ES-I3 (cell line): ENCODE results near the gene PODNL1.

Experiments
- H3K36me3 ChIP-seq: 2 replicates; pipeline ENCODE4 v1.6.1; 2013; ENCODE audit warnings: mild to moderate bottlenecking, low read length, control low read depth, moderate library complexity; ENCODE audit not compliant: insufficient read depth
- H3K4me1 ChIP-seq: 2 replicates; pipeline ENCODE4 v1.6.1; 2013; ENCODE audit warnings: mild to moderate bottlenecking, control low read depth, low read length; ENCODE audit not compliant: insufficient read depth
- H3K9ac ChIP-seq: 2 replicates; pipeline ENCODE4 v1.6.1; 2013; ENCODE audit warnings: low read depth, mild to moderate bottlenecking, low read length, moderate library complexity
- H3K9me3 ChIP-seq: 2 replicates; pipeline ENCODE4 v1.6.1; 2013; ENCODE audit warnings: mild to moderate bottlenecking, low read length, moderate library complexity; ENCODE audit not compliant: control insufficient read depth, insufficient read depth

PODNL1 gene, protein sequence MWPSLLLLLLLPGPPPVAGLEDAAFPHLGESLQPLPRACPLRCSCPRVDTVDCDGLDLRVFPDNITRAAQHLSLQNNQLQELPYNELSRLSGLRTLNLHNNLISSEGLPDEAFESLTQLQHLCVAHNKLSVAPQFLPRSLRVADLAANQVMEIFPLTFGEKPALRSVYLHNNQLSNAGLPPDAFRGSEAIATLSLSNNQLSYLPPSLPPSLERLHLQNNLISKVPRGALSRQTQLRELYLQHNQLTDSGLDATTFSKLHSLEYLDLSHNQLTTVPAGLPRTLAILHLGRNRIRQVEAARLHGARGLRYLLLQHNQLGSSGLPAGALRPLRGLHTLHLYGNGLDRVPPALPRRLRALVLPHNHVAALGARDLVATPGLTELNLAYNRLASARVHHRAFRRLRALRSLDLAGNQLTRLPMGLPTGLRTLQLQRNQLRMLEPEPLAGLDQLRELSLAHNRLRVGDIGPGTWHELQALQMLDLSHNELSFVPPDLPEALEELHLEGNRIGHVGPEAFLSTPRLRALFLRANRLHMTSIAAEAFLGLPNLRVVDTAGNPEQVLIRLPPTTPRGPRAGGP

DNA sequence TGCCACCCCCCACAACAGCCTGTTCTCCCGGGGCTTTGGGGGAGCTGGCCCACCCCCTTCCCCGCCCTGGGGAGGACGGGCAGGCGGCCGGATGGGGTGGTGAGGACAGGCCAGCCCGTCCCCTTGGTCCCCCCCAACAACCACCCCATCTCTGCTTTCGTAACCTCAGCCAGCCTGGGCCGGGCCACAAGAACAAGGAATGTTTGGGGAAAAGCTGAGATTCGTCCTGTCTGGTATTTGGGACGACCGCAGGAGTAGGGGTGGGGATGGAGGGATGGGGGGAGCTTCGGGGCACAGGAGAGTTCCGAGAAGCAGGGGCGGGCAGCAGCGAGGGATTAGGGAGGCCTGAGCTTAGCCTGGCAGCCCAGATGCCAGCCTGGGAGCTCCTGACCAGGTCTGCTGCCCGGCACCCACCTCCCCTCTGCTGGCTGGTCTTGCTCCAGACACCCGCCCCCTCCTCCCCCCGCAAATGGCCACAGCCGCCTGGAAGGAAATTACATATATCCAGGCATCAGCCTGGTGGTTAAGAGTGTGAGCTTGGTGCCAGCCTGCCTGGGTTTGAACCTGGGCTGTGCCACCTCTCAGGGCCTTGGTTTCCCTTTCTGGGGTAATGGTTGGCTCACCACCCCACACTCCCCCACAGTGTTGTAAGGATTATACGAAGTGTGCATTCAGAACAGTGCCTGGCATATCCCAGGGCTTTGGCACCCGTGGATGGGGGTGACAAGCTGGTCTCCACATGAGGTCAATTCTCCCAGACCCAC is at the start of gene PODNL1:
Gene PODNL1 (minus strand): TSS at position 117 of the 764 bp plus-strand sequence. CDS start 236 bp downstream, outside the sequence.
- H3K36me3 ChIP-seq = no peaks in the 10 kb centered on the region
- H3K9ac ChIP-seq = peak within 1 kb of the TSS; percentile 3; the same call in 1 of the 2 replicates
- H3K4me1 ChIP-seq = peaks cover 11% of the 10 kb centered on the region; the same call in 1 of the 2 replicates
- no peaks in the 10 kb centered on the region for H3K9me3 ChIP-seq

GRCh38 chr19:13987101-13987890 is 49.1 kb upstream of the PODNL1 start:
- Histone ChIP-seq H3K9me3 (no peaks in the 10 kb centered on the region), H3K36me3 (no peaks in the 10 kb centered on the region; the same call in 1 of the 2 replicates), H3K9ac (peak overlapping the region; percentile 24; the same call in 1 of the 2 replicates), H3K4me1 (peaks cover 42% of the 10 kb centered on the region)

DNA sequence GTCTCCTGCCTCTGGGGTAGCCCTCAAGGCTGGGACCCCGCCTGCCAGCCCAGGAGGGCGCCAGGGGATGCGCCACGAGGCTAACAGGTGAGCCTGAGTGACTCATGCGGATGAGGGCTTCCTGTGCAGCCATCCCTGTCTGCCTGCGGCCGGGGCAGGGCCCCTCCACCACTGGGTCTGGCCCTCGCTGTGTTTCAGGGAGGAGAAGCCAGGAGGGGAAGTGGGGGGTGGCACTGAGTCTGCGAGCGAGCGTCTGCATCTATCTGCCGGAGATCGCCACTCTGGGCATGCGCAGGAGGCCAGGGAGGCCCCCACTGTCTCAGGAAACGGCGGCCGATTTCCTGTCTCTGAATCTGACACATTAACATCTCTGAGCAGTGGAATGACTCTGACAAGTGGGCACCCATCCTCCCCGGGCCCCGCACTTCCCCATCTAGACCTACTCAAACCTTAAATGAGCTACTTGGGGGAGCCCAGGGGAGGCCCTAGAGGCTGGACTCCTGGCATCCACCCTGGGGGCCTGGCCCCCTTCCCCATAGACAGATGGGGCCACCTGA is 48.2 kb upstream of the PODNL1 start:
- Histone ChIP-seq H3K36me3 (no peaks in the 10 kb centered on the region; the same call in 1 of the 2 replicates), H3K4me1 (peaks cover 42% of the 10 kb centered on the region), H3K9ac (peak overlapping the region; percentile 35), H3K9me3 (no peaks in the 10 kb centered on the region)

GRCh38 chr19:13985771-13986347 is 47.6 kb upstream of the PODNL1 start:
- Histone ChIP-seq H3K9ac (peak overlapping the region; percentile 35), H3K36me3 (no peaks in the 10 kb centered on the region; the same call in 1 of the 2 replicates), H3K4me1 (peaks cover 42% of the 10 kb centered on the region), H3K9me3 (no peaks in the 10 kb centered on the region)

- Histone ChIP-seq H3K9ac (no peak overlapping the region), H3K36me3 (no peaks in the 10 kb centered on the region; the same call in 1 of the 2 replicates), H3K4me1 (peaks cover 42% of the 10 kb centered on the region), H3K9me3 (no peaks in the 10 kb centered on the region)
Measured at GRCh38 chr19:13984875-13985741, 46.9 kb upstream of the PODNL1 start.

DNA sequence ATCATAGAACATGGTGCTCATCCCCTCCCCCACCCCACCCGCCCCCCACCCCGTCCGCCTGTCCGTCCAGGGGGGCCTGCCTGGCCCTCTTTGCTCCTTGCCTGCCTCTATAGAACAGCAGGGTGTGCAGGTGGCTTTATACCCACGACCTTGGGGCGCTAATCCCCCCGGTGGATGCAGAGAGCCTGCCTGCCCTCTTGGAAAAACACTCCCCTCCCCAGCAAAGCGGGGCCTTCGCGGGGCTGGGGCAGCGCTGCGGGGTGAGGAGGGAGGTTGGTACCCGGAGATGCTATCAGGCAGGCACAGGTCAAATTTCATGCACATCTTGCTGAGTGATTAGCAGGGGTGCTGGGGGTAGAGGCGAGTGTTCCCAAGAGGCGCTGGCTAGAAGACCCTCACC is 46.0 kb upstream of the PODNL1 start:
- peaks cover 34% of the 10 kb centered on the region for H3K4me1 ChIP-seq
- H3K9ac ChIP-seq = no peak overlapping the region
- no peaks in the 10 kb centered on the region for H3K9me3 ChIP-seq
- no peaks in the 10 kb centered on the region; the same call in 1 of the 2 replicates for H3K36me3 ChIP-seq

DNA sequence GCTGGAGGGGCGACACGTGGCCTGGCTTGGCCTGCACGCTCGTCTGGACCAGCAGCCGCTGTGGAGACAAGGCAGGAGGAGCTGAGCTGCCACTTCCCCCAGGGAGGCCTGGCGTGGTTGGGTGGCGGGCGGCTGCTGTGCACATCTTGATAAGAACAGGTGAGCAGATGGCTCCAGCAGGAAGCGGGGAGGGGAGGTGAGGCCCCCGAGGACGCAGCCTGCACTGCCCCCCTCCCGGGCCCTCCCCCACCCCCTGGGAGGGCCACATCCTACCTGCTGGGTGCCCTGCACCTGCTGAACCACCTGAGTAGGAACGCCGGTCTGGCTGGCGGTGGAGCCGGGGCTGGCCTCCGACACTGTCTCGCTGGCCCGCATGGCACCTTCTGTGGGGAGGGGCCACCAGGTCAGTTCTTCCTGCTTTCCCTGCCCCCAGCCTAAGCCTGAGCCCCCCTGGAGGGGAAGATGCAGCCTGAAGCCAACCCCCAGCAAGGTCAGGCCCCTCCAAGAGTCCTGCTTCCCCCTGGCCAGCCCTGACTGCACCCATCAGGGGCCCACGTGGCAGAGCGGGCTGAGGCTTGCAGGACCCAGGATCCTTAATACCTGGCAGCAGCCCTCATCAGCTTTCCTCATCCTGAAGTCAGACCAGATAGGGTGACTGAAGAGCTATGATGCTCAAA is 45.1 kb upstream of the PODNL1 start:
- no peaks in the 10 kb centered on the region; the same call in 1 of the 2 replicates for H3K36me3 ChIP-seq
- H3K4me1 ChIP-seq = peaks cover 29% of the 10 kb centered on the region
- no peak overlapping the region for H3K9ac ChIP-seq
- no peaks in the 10 kb centered on the region for H3K9me3 ChIP-seq

DNA sequence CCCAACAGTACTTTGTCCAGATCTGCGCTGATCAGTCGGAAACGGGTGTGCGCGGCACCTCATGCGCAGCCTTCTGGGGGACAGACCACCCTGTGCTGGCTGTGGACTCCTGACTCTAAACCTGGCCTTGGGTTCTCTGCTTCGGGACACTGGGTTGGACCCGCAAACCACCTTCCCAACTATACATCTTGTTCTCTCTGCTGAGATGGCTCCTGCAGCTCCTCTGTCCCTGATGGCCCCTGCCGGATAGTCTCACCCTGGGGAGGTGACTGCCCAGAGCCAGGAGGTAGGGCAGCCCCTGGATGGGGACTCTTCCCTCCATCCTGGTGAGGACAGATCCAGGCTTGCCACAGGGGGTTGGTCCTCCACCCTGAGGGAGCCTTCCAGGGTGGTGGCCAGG is 44.6 kb upstream of the PODNL1 start:
- Histone ChIP-seq H3K9ac (no peak overlapping the region), H3K9me3 (no peaks in the 10 kb centered on the region), H3K4me1 (peaks cover 28% of the 10 kb centered on the region), H3K36me3 (no peaks in the 10 kb centered on the region; the same call in 1 of the 2 replicates)

DNA sequence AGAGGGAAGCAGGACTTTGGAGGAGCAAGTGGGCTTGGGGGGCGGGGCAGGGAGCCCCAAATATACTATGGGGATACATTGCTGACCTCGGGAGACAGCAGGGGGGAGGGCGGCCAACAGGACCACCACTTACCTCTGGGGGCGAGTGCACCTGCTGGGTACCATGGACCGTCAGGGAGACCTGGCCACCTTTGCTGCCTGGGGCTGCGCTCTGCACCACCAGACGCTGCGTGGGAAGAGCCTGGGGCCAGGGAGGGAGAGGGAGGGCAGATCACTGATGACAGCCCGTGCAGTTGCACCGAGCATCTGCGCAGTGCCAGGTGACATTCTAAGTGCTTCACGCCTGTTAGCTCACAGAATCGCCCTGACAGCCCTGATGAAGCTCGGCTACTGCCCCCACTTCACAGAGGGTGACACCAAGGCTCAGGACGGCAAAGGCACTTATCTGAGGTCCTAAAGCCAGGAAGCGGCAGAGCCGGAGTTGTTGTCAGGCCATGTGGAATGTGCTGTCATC is 43.8 kb upstream of the PODNL1 start:
- H3K36me3 ChIP-seq = no peaks in the 10 kb centered on the region; the same call in 1 of the 2 replicates
- H3K9me3 ChIP-seq = no peaks in the 10 kb centered on the region
- peaks cover 22% of the 10 kb centered on the region for H3K4me1 ChIP-seq
- no peak overlapping the region for H3K9ac ChIP-seq

- Histone ChIP-seq H3K9ac (no peak overlapping the region), H3K9me3 (no peaks in the 10 kb centered on the region), H3K36me3 (no peaks in the 10 kb centered on the region; the same call in 1 of the 2 replicates), H3K4me1 (peaks cover 18% of the 10 kb centered on the region)
Measured at GRCh38 chr19:13981467-13981866, 43.2 kb upstream of the PODNL1 start.

DNA sequence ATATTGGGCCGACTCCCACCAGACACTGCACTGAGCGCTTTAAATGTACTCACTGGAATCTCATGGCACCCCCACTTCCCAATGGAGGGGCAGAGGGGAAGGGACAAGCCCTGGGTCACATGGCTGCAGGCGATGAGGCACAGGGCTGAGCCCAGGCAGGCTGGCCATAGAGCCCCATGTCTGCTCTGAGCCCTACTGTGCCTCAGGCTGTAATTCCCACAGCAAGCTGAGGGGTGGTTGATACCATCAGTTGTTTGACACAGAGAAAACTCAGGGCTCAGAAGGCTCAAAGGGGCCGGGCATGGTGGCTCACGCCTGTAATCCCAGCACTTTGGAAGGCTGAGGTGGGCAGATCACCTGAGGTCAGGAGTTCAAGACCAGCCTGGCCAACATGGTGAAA is 42.8 kb upstream of the PODNL1 start:
- Histone ChIP-seq H3K4me1 (peaks cover 15% of the 10 kb centered on the region), H3K9ac (no peak overlapping the region), H3K9me3 (no peaks in the 10 kb centered on the region), H3K36me3 (no peaks in the 10 kb centered on the region; the same call in 1 of the 2 replicates)

GRCh38 chr19:13980340-13980739 is 42.1 kb upstream of the PODNL1 start:
- H3K4me1 ChIP-seq = peaks cover 8% of the 10 kb centered on the region
- H3K9me3 ChIP-seq = no peaks in the 10 kb centered on the region
- H3K36me3 ChIP-seq = no peaks in the 10 kb centered on the region; the same call in 1 of the 2 replicates
- H3K9ac ChIP-seq = no peak overlapping the region
